ENCODE data around the gene PRICKLE2.

GRCh38 chr3:64102147-64102546 lies 123.1 kb downstream of the PRICKLE2 start:
- no peak for TF ChIP-seq CTCF (IDR thresholded peaks at IDR 0.05)
- TF ChIP-seq POLR2AphosphoS5 (IDR thresholded peaks at IDR 0.05; ENCODE audit: low read depth, low read length) = no peak
